Trophoblast cell (in vitro differentiated cells and primary cell): ENCODE data around the gene GAREM1.
"Not testable (repeated sequence)": the region's sequence is repeated elsewhere in the genome, so short reads cannot be mapped to it uniquely, and the experiment has no call there.

Experiments used
- DNase-seq, 2 donors: peaks; one replicate each; pipeline ENCODE4 v3.0.0-alpha.2; 2016
- H2AFZ ChIP-seq: 2 replicates; pipeline ENCODE4 v1.6.1; 2013; ENCODE audit warnings: low read length, moderate library complexity, mild to moderate bottlenecking; ENCODE audit not compliant: insufficient read depth, poor library complexity
- H2AK5ac ChIP-seq: 2 replicates; pipeline ENCODE4 v1.6.1; 2013; ENCODE audit warnings: mild to moderate bottlenecking, low read length
- H2BK120ac ChIP-seq: 2 replicates; pipeline ENCODE4 v1.6.1; 2013; ENCODE audit warnings: low read length, mild to moderate bottlenecking, moderate library complexity; ENCODE audit not compliant: insufficient read depth, poor library complexity
- H2BK12ac ChIP-seq: 2 replicates; pipeline ENCODE4 v1.6.1; 2013; ENCODE audit warnings: mild to moderate bottlenecking, low read length, moderate library complexity
- H2BK5ac ChIP-seq: 2 replicates; pipeline ENCODE4 v1.6.1; 2013; ENCODE audit warnings: low read length, low read depth, moderate library complexity, mild to moderate bottlenecking; ENCODE audit not compliant: poor library complexity
- H3K14ac ChIP-seq: 2 replicates; pipeline ENCODE4 v1.6.1; 2013; ENCODE audit warnings: mild to moderate bottlenecking, low read length
- H3K18ac ChIP-seq: 2 replicates; pipeline ENCODE4 v1.6.1; 2013; ENCODE audit warnings: mild to moderate bottlenecking, low read length
- H3K23ac ChIP-seq: 2 replicates; pipeline ENCODE4 v1.6.1; 2013; ENCODE audit warnings: low read length
- H3K27ac ChIP-seq: 2 replicates; pipeline ENCODE4 v1.5.1; 2013; ENCODE audit warnings: low read depth, mild to moderate bottlenecking, inconsistent platforms, low read length, moderate library complexity
- H3K27me3 ChIP-seq: 2 replicates; pipeline ENCODE4 v1.6.1; 2013; ENCODE audit warnings: inconsistent platforms, mild to moderate bottlenecking, low read length, moderate library complexity; ENCODE audit not compliant: insufficient read depth
- H3K36me3 ChIP-seq, 2 experiments: 1 replicate in 1 of 2; 2 replicates in 1 of 2; pipeline ENCODE4 v1.6.1; 2013; ENCODE audit warnings: low read length in 2 of 2, mild to moderate bottlenecking in 2 of 2, moderate library complexity in 1 of 2; ENCODE audit not compliant: insufficient read depth in 2 of 2, control insufficient read depth in 1 of 2
- H3K4ac ChIP-seq: 2 replicates; pipeline ENCODE4 v1.6.1; 2013; ENCODE audit warnings: low read depth, mild to moderate bottlenecking, low read length, moderate library complexity
- H3K4me1 ChIP-seq, 2 experiments: 1 replicate in 1 of 2; 2 replicates in 1 of 2; pipeline ENCODE4 v1.6.1; 2013; ENCODE audit warnings: low read length in 2 of 2, mild to moderate bottlenecking in 2 of 2, moderate library complexity in 1 of 2; ENCODE audit not compliant: insufficient read depth in 2 of 2, control insufficient read depth in 1 of 2
- H3K4me2 ChIP-seq: 2 replicates; pipeline ENCODE4 v1.6.1; 2013; ENCODE audit warnings: inconsistent platforms, mild to moderate bottlenecking, low read length, moderate library complexity
- H3K4me3 ChIP-seq: 2 replicates; pipeline ENCODE4 v1.5.1; 2013; ENCODE audit warnings: mild to moderate bottlenecking, low read depth, low read length, inconsistent platforms
- H3K79me1 ChIP-seq: one replicate; pipeline ENCODE4 v1.6.1; 2013; ENCODE audit warnings: low read length
- H3K79me2 ChIP-seq: 2 replicates; pipeline ENCODE4 v1.6.1; 2013; ENCODE audit warnings: low read length, mild to moderate bottlenecking; ENCODE audit not compliant: control insufficient read depth, insufficient read depth, poor library complexity
- H3K9ac ChIP-seq: 2 replicates; pipeline ENCODE4 v1.6.1; 2013; ENCODE audit warnings: mild to moderate bottlenecking, low read length
- H3K9me3 ChIP-seq: 2 replicates; pipeline ENCODE4 v1.6.1; 2013; ENCODE audit warnings: low read depth, mild to moderate bottlenecking, control low read depth, inconsistent platforms, low read length; ENCODE audit not compliant: insufficient read depth
- H4K12ac ChIP-seq: 2 replicates; pipeline ENCODE4 v1.6.1; 2013; ENCODE audit warnings: low read depth, mild to moderate bottlenecking, low read length, moderate library complexity
- H4K8ac ChIP-seq: 2 replicates; pipeline ENCODE4 v1.6.1; 2013; ENCODE audit warnings: low read depth, mild to moderate bottlenecking, low read length, moderate library complexity
- H4K91ac ChIP-seq: one replicate; pipeline ENCODE4 v1.6.1; 2013; ENCODE audit warnings: low read depth, mild to moderate bottlenecking, low read length, moderate library complexity
- WGBS: extraction: QIAGEN DNeasy Blood & Tissue Kit; methylation state at CpG from one replicate; pipeline ENCODE4 v1.1.7; 2013; ENCODE audit warnings: missing lambda C conversion rate; ENCODE audit not compliant: insufficient read length, insufficient coverage; ENCODE audit errors: extremely low coverage; 5-methylcytosine and 5-hydroxymethylcytosine counted together

GAREM1 gene

GRCh38 chr18:32238635-32239268, 231.9 kb downstream of the GAREM1 start:
- Histone ChIP-seq H3K36me3 (no peaks in the 10 kb centered on the region), H3K4me2 (no peak overlapping the region), H3K79me1 (no peaks in the 10 kb centered on the region), H3K18ac (no peak overlapping the region), H3K4me3 (no peak overlapping the region), H2BK12ac (no peak overlapping the region), H3K23ac (no peak overlapping the region), H4K8ac (no peak overlapping the region), H3K9ac (no peak overlapping the region), H3K9me3 (no peaks in the 10 kb centered on the region), H3K27me3 (no peaks in the 10 kb centered on the region), H3K27ac (no peak overlapping the region), H2BK5ac (no peak overlapping the region), H3K4ac (no peak overlapping the region), H3K14ac (no peak overlapping the region), H2AFZ (no peak overlapping the region), H3K79me2 (no peaks in the 10 kb centered on the region), H4K12ac (no peak overlapping the region), H4K91ac (no peak overlapping the region), H2BK120ac (no peak overlapping the region), H2AK5ac (no peak overlapping the region), H3K4me1 (no peaks in the 10 kb centered on the region)
- no peak for DNase-seq
- WGBS = no CpG with 5 or more reads among the region's 5 CpGs

- H3K18ac ChIP-seq = no peak overlapping the region
- no peak overlapping the region for H4K91ac ChIP-seq
- H2BK120ac ChIP-seq = no peak overlapping the region
- H3K4me3 ChIP-seq = no peak overlapping the region
- no peak overlapping the region for H3K4me2 ChIP-seq
- H3K9me3 ChIP-seq = no peaks in the 10 kb centered on the region
- no peak for DNase-seq
- no peak overlapping the region for H3K27ac ChIP-seq
- H3K27me3 ChIP-seq = no peaks in the 10 kb centered on the region
- no peaks in the 10 kb centered on the region for H3K79me2 ChIP-seq
- H2BK12ac ChIP-seq = no peak overlapping the region
- H2AK5ac ChIP-seq = no peak overlapping the region
- no peak overlapping the region for H2BK5ac ChIP-seq
- H4K12ac ChIP-seq = no peak overlapping the region
- H2AFZ ChIP-seq = no peak overlapping the region
- no peak overlapping the region for H3K4ac ChIP-seq
- H3K4me1 ChIP-seq = no peaks in the 10 kb centered on the region
- WGBS = no CpG with 5 or more reads among the region's 3 CpGs
- no peaks in the 10 kb centered on the region for H3K79me1 ChIP-seq
- H4K8ac ChIP-seq = no peak overlapping the region
- H3K14ac ChIP-seq = no peak overlapping the region
- H3K9ac ChIP-seq = no peak overlapping the region
- H3K36me3 ChIP-seq = no peaks in the 10 kb centered on the region
- no peak overlapping the region for H3K23ac ChIP-seq
Measured at GRCh38 chr18:32237049-32237448, 233.6 kb downstream of the GAREM1 start.

- H3K4me3 ChIP-seq, H4K12ac ChIP-seq, H2AFZ ChIP-seq, H4K91ac ChIP-seq, H3K4ac ChIP-seq, H3K79me2 ChIP-seq, H2AK5ac ChIP-seq, H2BK12ac ChIP-seq, H3K27me3 ChIP-seq, H3K27ac ChIP-seq, H3K9ac ChIP-seq, H3K4me2 ChIP-seq, DNase-seq, H3K4me1 ChIP-seq, H3K14ac ChIP-seq, H4K8ac ChIP-seq, H3K9me3 ChIP-seq, H3K36me3 ChIP-seq, H3K23ac ChIP-seq, H2BK120ac ChIP-seq, H2BK5ac ChIP-seq, H3K18ac ChIP-seq, H3K79me1 ChIP-seq: not testable (repeated sequence)
- WGBS = no CpG with 5 or more reads among the region's 15 CpGs
Measured at GRCh38 chr18:32233348-32233747, 237.3 kb downstream of the GAREM1 start.

GRCh38 chr18:32219431-32220018, 251.2 kb downstream of the GAREM1 start:
- H2BK5ac ChIP-seq = no peak overlapping the region
- no CpG with 5 or more reads among the region's 3 CpGs for WGBS

More at GRCh38 chr18:32219431-32220018, 251.2 kb downstream of the GAREM1 start:
- Histone ChIP-seq H3K4me2 (no peak overlapping the region), H4K91ac (no peak overlapping the region), H2AK5ac (no peak overlapping the region), H4K12ac (no peak overlapping the region), H3K27ac (no peak overlapping the region), H3K79me2 (no peaks in the 10 kb centered on the region), H3K4me1 (no peaks in the 10 kb centered on the region), H4K8ac (no peak overlapping the region), H3K4ac (no peak overlapping the region), H2BK12ac (no peak overlapping the region), H3K79me1 (no peaks in the 10 kb centered on the region), H2AFZ (no peak overlapping the region), H3K9ac (no peak overlapping the region), H3K18ac (no peak overlapping the region), H3K4me3 (no peak overlapping the region), H3K9me3 (no peaks in the 10 kb centered on the region), H3K36me3 (no peaks in the 10 kb centered on the region), H3K27me3 (no peaks in the 10 kb centered on the region), H3K14ac (no peak overlapping the region), H3K23ac (no peak overlapping the region), H2BK120ac (no peak overlapping the region)
- DNase-seq = no peak
